ENCODE results near the gene FXYD2.

The FXYD2 gene

GRCh38 chr11:117857734-117858414 is 33.3 kb upstream of the FXYD2 start:
- DNase-seq: no peak

- no peak for DNase-seq
Measured at GRCh38 chr11:117855912-117856651, 31.5 kb upstream of the FXYD2 start.

- no peak for DNase-seq
Measured at GRCh38 chr11:117855186-117855845, 30.8 kb upstream of the FXYD2 start.

GRCh38 chr11:117852309-117852708 is 27.8 kb upstream of the FXYD2 start:
- DNase-seq: no peak

- no peak for DNase-seq
Measured at GRCh38 chr11:117851852-117852251, 27.3 kb upstream of the FXYD2 start.

GRCh38 chr11:117851106-117851505 is 26.6 kb upstream of the FXYD2 start:
- no peak for DNase-seq

- DNase-seq: no peak
Measured at GRCh38 chr11:117849781-117850414, 25.4 kb upstream of the FXYD2 start.

- DNase-seq: no peak
Measured at GRCh38 chr11:117843666-117844484, 19.3 kb upstream of the FXYD2 start.

GRCh38 chr11:117842131-117842941 is 17.8 kb upstream of the FXYD2 start:
- DNase-seq: no peak

GRCh38 chr11:117841551-117842031 is 17.0 kb upstream of the FXYD2 start:
- no peak for DNase-seq

- DNase-seq: no peak
Measured at GRCh38 chr11:117840881-117841550, 16.5 kb upstream of the FXYD2 start.

GRCh38 chr11:117839936-117840813 is 15.6 kb upstream of the FXYD2 start:
- DNase-seq: no peak

- no peak for DNase-seq
Measured at GRCh38 chr11:117839380-117839881, 14.9 kb upstream of the FXYD2 start.

GRCh38 chr11:117838901-117839300 is 14.4 kb upstream of the FXYD2 start:
- no peak for DNase-seq

GRCh38 chr11:117837791-117838190 is 13.2 kb upstream of the FXYD2 start:
- DNase-seq: no peak

GRCh38 chr11:117837070-117837776 is 12.7 kb upstream of the FXYD2 start:
- DNase-seq: no peak

GRCh38 chr11:117836077-117836960 is 11.8 kb upstream of the FXYD2 start:
- DNase-seq: no peak

GRCh38 chr11:117835576-117835975 is 11.0 kb upstream of the FXYD2 start:
- no peak for DNase-seq

Measured in NCI-H187 treated with DMSO at 0.1 percent for 48 hours (cell line).